H9 (cell line): ENCODE measurements around the gene NDUFB4. TPM values are rescaled to one million over a fixed set of nuclear protein-coding genes. Genes with fewer than 3 reads are reported as not detected.

ENCODE experiments used
- DNase-seq: peaks from one replicate; pipeline ENCODE4 v3.0.0-alpha.2; 2017
- H2AFZ ChIP-seq: one replicate; pipeline ENCODE4 v1.6.1; 2013; ENCODE audit warnings: mild to moderate bottlenecking, low read length, control low read depth, moderate library complexity
- H2AK5ac ChIP-seq: 2 replicates; pipeline ENCODE4 v1.6.1; 2013; ENCODE audit warnings: low read length, control low read depth, mixed read lengths; ENCODE audit not compliant: insufficient read length
- H2BK120ac ChIP-seq: one replicate; pipeline ENCODE4 v1.6.1; 2013; ENCODE audit warnings: low read depth, mild to moderate bottlenecking, low read length, control low read depth, inconsistent platforms; ENCODE audit not compliant: poor library complexity, severe bottlenecking
- H2BK12ac ChIP-seq: 2 replicates; pipeline ENCODE4 v1.6.1; 2013; ENCODE audit warnings: low read length, control low read depth, mixed read lengths, low read depth; ENCODE audit not compliant: insufficient read length
- H2BK15ac ChIP-seq: 2 replicates; pipeline ENCODE4 v1.6.1; 2013; ENCODE audit warnings: low read depth, low read length, control low read depth
- H2BK20ac ChIP-seq: one replicate; pipeline ENCODE4 v1.6.1; 2013; ENCODE audit warnings: low read depth, mild to moderate bottlenecking, low read length, control low read depth, inconsistent platforms; ENCODE audit not compliant: poor library complexity, severe bottlenecking
- H2BK5ac ChIP-seq: 2 replicates; pipeline ENCODE4 v1.6.1; 2013; ENCODE audit warnings: low read length, control low read depth, mixed read lengths; ENCODE audit not compliant: insufficient read length
- H3K14ac ChIP-seq: 2 replicates; pipeline ENCODE4 v1.6.1; 2013; ENCODE audit warnings: low read length, control low read depth; ENCODE audit not compliant: insufficient read depth
- H3K18ac ChIP-seq: 2 replicates; pipeline ENCODE4 v1.6.1; 2013; ENCODE audit warnings: low read depth, mild to moderate bottlenecking, mixed read lengths, low read length, control low read depth; ENCODE audit not compliant: insufficient read length
- H3K23ac ChIP-seq: 2 replicates; pipeline ENCODE4 v1.6.1; 2013; ENCODE audit warnings: low read length, control low read depth, mixed read lengths, low read depth; ENCODE audit not compliant: insufficient read length
- H3K23me2 ChIP-seq: 2 replicates; pipeline ENCODE4 v1.6.1; 2013; ENCODE audit warnings: low read depth, mild to moderate bottlenecking, mixed read lengths, low read length, control low read depth; ENCODE audit not compliant: insufficient read length, poor library complexity, severe bottlenecking
- H3K27ac ChIP-seq: 2 replicates; pipeline ENCODE4 v1.5.1; 2013; ENCODE audit warnings: low read length, control low read depth, mixed read lengths, low read depth; ENCODE audit not compliant: insufficient read length
- H3K27me3 ChIP-seq: 2 replicates; pipeline ENCODE4 v1.6.1; 2013; ENCODE audit warnings: low read length, control low read depth, inconsistent platforms; ENCODE audit not compliant: insufficient read depth
- H3K4ac ChIP-seq: 2 replicates; pipeline ENCODE4 v1.6.1; 2013; ENCODE audit warnings: low read depth, mild to moderate bottlenecking, control low read depth, inconsistent platforms, low read length, moderate library complexity
- H3K4me1 ChIP-seq: 2 replicates; pipeline ENCODE4 v1.6.1; 2013; ENCODE audit warnings: low read length, control low read depth, inconsistent platforms; ENCODE audit not compliant: insufficient read depth
- H3K4me2 ChIP-seq: 2 replicates; pipeline ENCODE4 v1.6.1; 2013; ENCODE audit warnings: low read length, control low read depth, mixed read lengths; ENCODE audit not compliant: insufficient read length, insufficient read depth
- H3K56ac ChIP-seq: 2 replicates; pipeline ENCODE4 v1.6.1; 2013; ENCODE audit warnings: low read depth, mild to moderate bottlenecking, mixed read lengths, low read length, control low read depth; ENCODE audit not compliant: insufficient read length
- H3K79me1 ChIP-seq: 2 replicates; pipeline ENCODE4 v1.6.1; 2013; ENCODE audit warnings: low read depth, mild to moderate bottlenecking, moderate library complexity, low read length, control low read depth, inconsistent platforms; ENCODE audit not compliant: insufficient read depth, poor library complexity, severe bottlenecking
- H3K79me2 ChIP-seq: 2 replicates; pipeline ENCODE4 v1.6.1; 2013; ENCODE audit warnings: low read length, control low read depth, inconsistent platforms; ENCODE audit not compliant: insufficient read depth
- H3K9ac ChIP-seq: 2 replicates; pipeline ENCODE4 v1.6.1; 2013; ENCODE audit warnings: low read length, control low read depth, mixed read lengths; ENCODE audit not compliant: insufficient read length; ENCODE audit errors: extremely low read depth
- H3K9me3 ChIP-seq: one replicate; pipeline ENCODE4 v1.6.1; 2013; ENCODE audit warnings: low read depth, low read length, inconsistent platforms; ENCODE audit not compliant: control insufficient read depth
- H3T11ph ChIP-seq: one replicate; pipeline ENCODE4 v1.6.1; 2013; ENCODE audit warnings: mild to moderate bottlenecking, low read length, control low read depth, inconsistent platforms
- H4K20me1 ChIP-seq: one replicate; pipeline ENCODE4 v1.6.1; 2013; ENCODE audit not compliant: control insufficient read depth, insufficient read length, insufficient read depth
- H4K5ac ChIP-seq: 2 replicates; pipeline ENCODE4 v1.6.1; 2013; ENCODE audit warnings: low read depth, mild to moderate bottlenecking, mixed read lengths, low read length, control low read depth; ENCODE audit not compliant: insufficient read length
- H4K8ac ChIP-seq: replicated peaks from 2 replicates; pipeline ENCODE4 v1.6.1; 2013; ENCODE audit warnings: low read length, control low read depth, mixed read lengths, low read depth; ENCODE audit not compliant: insufficient read length
- H4K91ac ChIP-seq: 2 replicates; pipeline ENCODE4 v1.6.1; 2013; ENCODE audit warnings: low read depth, mild to moderate bottlenecking, moderate library complexity, mixed read lengths, low read length, control low read depth; ENCODE audit not compliant: insufficient read length
- H3K27ac Mint-ChIP-seq, 3 experiments: 2 replicates in 2 of 3; 3 replicates in 1 of 3; pipeline ENCODE4 v1.8.0; 2020 to 2021; ENCODE audit warnings: mixed read lengths in 3 of 3, mild to moderate bottlenecking in 1 of 3, moderate library complexity in 1 of 3
- H3K27me3 Mint-ChIP-seq: 2 replicates; pipeline ENCODE4 v1.8.0; 2021; ENCODE audit warnings: low read depth, mild to moderate bottlenecking, moderate library complexity, mixed read lengths
- H3K36me3 Mint-ChIP-seq, 3 experiments: 2 replicates in 2 of 3; 3 replicates in 1 of 3; pipeline ENCODE4 v1.8.0; 2020 to 2021; ENCODE audit warnings: low read depth in 3 of 3, mixed read lengths in 3 of 3; ENCODE audit not compliant: insufficient read depth in 1 of 3
- H3K4me1 Mint-ChIP-seq, 2 experiments: 2 replicates each; pipeline ENCODE4 v1.8.0; 2020; ENCODE audit warnings: mixed read lengths in 2 of 2
- H3K4me3 Mint-ChIP-seq, 2 experiments: 2 replicates in 1 of 2; 3 replicates in 1 of 2; pipeline ENCODE4 v1.8.0; 2020 to 2021; ENCODE audit warnings: mild to moderate bottlenecking in 2 of 2, mixed read lengths in 2 of 2, moderate library complexity in 1 of 2
- H3K9me3 Mint-ChIP-seq, 2 experiments: 2 replicates in 1 of 2; 3 replicates in 1 of 2; pipeline ENCODE4 v1.8.0; 2020; ENCODE audit warnings: mild to moderate bottlenecking in 2 of 2, mixed read lengths in 2 of 2, moderate library complexity in 1 of 2
- whole genome bisulfite sequencing: extraction: QIAGEN DNeasy Blood & Tissue Kit; methylation state at CpG from one replicate; pipeline ENCODE4 v1.1.7; 2013; ENCODE audit warnings: missing lambda C conversion rate, low lambda C conversion rate, mixed read lengths; ENCODE audit not compliant: insufficient read length; ENCODE audit errors: extremely low coverage; 5-methylcytosine and 5-hydroxymethylcytosine counted together
- total RNA-seq: library from RNA; stranded (reverse); gene quantifications from 2 replicates; pipeline ENCODE4 v1.2.1, GENCODE V29; 2021
- TF ChIP-seq, protein P1 (sequence below): fragments of 200-600 bp; sonication (generic); conservative IDR thresholded peaks from 3 replicates; pipeline ENCODE4 v1.8.0; 2021; ENCODE audit warnings: antibody characterized with exemption, mild to moderate bottlenecking

The NDUFB4 gene
- total RNA-seq, 1 experiment from 2014 or later = 217 TPM

DNA sequence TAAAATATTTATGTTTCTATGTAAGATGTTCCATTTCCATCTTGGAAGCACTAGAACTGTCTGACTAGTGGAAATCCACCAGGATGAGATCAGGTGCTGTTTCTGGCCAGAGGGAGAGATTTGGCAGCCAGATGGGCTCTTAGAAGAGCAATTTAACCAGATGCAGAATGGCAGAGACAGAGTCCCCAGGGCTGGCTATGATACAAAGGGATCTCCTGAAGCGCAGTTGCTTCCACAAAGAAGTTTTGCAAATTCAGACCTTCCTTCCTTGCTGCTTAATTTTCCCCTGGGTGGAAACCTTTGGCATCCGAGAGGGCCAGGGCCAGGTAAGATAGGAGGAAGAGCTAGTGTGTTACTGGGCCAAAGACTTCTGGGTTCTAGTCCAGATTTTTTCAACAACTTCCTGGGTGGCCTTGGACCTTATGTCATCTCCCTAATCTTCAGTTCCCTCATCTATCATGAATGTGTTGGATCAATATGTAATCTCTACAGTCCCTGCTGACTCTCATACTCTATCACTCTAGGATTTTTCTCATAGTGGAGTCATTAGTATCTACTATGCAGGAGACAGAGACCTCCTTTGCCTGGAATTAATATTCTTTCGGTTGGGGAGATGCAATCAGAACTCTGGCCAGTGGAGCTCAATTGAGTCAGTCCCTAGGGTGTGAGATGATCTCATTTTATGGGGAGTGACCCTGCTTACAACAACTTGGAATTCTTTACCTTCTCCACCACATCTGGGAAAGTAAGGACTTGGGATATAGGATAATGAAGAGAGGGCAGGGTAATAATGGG is 41.1 kb upstream of the NDUFB4 start:
- Mint-ChIP-seq H3K4me1 (peaks cover 13 to 14% of the 10 kb centered on the region in 2 experiments), H3K4me3 (no peak overlapping the region), H3K36me3 (no peaks in the 10 kb centered on the region), H3K9me3 (no peaks in the 10 kb centered on the region), H3K27ac (no peak overlapping the region), H3K27me3 (peaks cover 13% of the 10 kb centered on the region)
- Histone ChIP-seq H3K18ac (no peak overlapping the region), H2BK20ac (no peak overlapping the region), H2BK12ac (no peak overlapping the region), H3K79me1 (no peaks in the 10 kb centered on the region), H2AK5ac (no peak overlapping the region), H3K9me3 (no peaks in the 10 kb centered on the region), H2BK120ac (no peak overlapping the region), H3K9ac (no peak overlapping the region), H3K4me1 (no peaks in the 10 kb centered on the region), H2BK5ac (no peak overlapping the region), H3K14ac (no peak overlapping the region), H2BK15ac (no peak overlapping the region), H3K23ac (no peak overlapping the region), H2AFZ (no peak overlapping the region), H3K27ac (no peak overlapping the region), H3K4ac (no peak overlapping the region), H4K91ac (no peak overlapping the region), H3T11ph (no peak overlapping the region), H3K23me2 (peaks cover 8% of the 10 kb centered on the region), H4K5ac (no peak overlapping the region), H3K56ac (no peak overlapping the region), H3K27me3 (no peaks in the 10 kb centered on the region), H4K20me1 (no peaks in the 10 kb centered on the region), H3K79me2 (no peaks in the 10 kb centered on the region), H4K8ac (no peak overlapping the region), H3K4me2 (no peak overlapping the region)
- no peak for DNase-seq
- whole genome bisulfite sequencing = no CpG with 5 or more reads among the region's 3 CpGs
- TF ChIP-seq, protein P1, sequence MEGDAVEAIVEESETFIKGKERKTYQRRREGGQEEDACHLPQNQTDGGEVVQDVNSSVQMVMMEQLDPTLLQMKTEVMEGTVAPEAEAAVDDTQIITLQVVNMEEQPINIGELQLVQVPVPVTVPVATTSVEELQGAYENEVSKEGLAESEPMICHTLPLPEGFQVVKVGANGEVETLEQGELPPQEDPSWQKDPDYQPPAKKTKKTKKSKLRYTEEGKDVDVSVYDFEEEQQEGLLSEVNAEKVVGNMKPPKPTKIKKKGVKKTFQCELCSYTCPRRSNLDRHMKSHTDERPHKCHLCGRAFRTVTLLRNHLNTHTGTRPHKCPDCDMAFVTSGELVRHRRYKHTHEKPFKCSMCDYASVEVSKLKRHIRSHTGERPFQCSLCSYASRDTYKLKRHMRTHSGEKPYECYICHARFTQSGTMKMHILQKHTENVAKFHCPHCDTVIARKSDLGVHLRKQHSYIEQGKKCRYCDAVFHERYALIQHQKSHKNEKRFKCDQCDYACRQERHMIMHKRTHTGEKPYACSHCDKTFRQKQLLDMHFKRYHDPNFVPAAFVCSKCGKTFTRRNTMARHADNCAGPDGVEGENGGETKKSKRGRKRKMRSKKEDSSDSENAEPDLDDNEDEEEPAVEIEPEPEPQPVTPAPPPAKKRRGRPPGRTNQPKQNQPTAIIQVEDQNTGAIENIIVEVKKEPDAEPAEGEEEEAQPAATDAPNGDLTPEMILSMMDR = no peak
